Esophagus squamous epithelium (tissue), 4 donors: ENCODE data around the gene PCLO.

Experiments
- CTCF ChIP-seq, 6 experiments: fragments of 450-650 bp in 4 of 6; fragments of 200-600 bp in 2 of 6; sonication (generic) in 2 of 6; IDR thresholded peaks; one replicate each; pipeline ENCODE4 v1.5.1; 2016 to 2019; ENCODE audit warnings: antibody characterized with exemption in 6 of 6, mild to moderate bottlenecking in 4 of 6, moderate library complexity in 4 of 6
- POLR2A ChIP-seq, 4 donors: fragments of 450-650 bp; IDR thresholded peaks; one replicate each; pipeline ENCODE4 v1.6.1; 2017; ENCODE audit warnings: antibody characterized with exemption in 4 of 4, mild to moderate bottlenecking in 4 of 4, moderate library complexity in 3 of 4

DNA sequence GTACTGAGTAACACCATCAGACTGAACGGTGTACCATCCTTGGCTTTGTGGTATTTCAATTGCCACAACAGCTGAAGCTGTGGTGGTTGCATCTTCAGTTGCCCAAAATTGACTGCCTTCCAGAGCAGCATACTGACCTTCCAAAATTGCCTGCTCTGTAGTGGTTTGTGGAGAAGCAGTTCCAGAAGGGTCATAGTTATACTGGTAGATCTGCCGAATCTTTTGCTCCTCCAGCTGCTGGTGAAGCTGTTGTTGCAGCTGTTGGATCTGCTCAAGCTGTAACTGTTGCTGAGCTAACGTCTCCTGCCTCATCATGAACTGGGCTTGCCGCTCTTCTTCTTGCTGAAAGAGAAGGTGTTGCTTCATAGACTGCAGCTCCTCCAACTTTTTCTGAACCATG, 212.2 kb downstream of the PCLO start:
- TF ChIP-seq CTCF (IDR thresholded peaks at IDR 0.05) (no peak), POLR2A (IDR thresholded peaks at IDR 0.05) (no peak)
